Measurements from ENCODE around the gene ZBTB46.

Gene ZBTB46

GRCh38 chr20:63790572-63791168 lies 40.4 kb downstream of the ZBTB46 start:
- no peak overlapping the region for H3K4me3 ChIP-seq (ENCODE audit: low read depth, low read length)
- DNase-seq (ENCODE audit: low read depth), result no peak
- no peak for TF ChIP-seq CTCF (conservative IDR thresholded peaks at IDR 0.05; ENCODE audit: low read depth, low read length)

- no peak for DNase-seq (ENCODE audit: low read depth)
- TF ChIP-seq CTCF (conservative IDR thresholded peaks at IDR 0.05; ENCODE audit: low read depth, low read length), result no peak
- no peak overlapping the region for H3K4me3 ChIP-seq (ENCODE audit: low read depth, low read length)
Observed at GRCh38 chr20:63789836-63790571, 41.1 kb downstream of the ZBTB46 start.

DNA sequence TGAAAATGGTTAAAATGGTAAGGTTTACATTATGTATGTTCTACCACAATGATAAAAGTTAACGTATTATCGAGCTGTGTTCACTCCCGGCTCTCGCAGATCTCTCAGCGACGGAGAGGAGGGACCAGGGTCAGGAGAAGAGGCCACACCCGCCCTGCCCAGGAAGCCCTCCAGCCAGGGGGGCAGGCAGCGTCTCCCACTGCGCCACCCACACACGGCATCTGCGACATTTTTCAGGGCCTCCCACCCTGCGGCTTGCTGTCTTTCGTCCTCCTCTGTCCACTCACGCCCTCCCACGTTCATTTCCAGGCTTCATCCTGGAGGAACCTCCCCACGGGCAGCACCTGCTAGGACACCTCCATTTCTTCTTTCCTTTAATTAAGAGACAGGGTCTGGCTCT lies 43.3 kb downstream of the ZBTB46 start:
- no peak for DNase-seq (ENCODE audit: low read depth)
- no peak for TF ChIP-seq CTCF (conservative IDR thresholded peaks at IDR 0.05; ENCODE audit: low read depth, low read length)

GRCh38 chr20:63787302-63787701 lies 43.8 kb downstream of the ZBTB46 start:
- no peak overlapping the region for H3K4me3 ChIP-seq (ENCODE audit: low read depth, low read length)
- DNase-seq (ENCODE audit: low read depth), result no peak
- TF ChIP-seq CTCF (conservative IDR thresholded peaks at IDR 0.05; ENCODE audit: low read depth, low read length), result no peak

More for the DNA sequence above, 43.3 kb downstream of the ZBTB46 start:
- no peak overlapping the region for H3K4me3 ChIP-seq (ENCODE audit: low read depth, low read length)

DNA sequence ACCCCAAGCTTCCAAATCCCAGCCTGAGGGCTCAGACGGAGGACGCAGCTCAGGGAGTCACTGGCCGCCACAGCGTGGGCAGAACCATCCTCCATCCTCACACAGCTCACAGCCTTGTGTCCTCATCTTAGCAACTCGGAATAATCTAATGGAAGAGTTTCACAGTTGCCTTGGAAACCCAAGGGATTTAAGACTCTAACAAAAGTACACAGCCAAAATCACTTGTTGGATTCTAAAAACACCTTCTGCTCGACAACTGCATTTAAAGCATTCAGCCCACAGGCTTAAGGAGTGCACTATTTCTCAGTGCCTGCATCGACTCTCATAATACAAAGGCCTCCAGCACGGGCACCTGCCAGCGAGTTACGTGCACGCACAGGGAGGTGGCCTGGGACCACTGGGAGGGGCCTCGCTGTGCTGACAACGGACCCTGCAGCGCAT lies 45.4 kb downstream of the ZBTB46 start:
- no peak for DNase-seq (ENCODE audit: low read depth)
- no peak for TF ChIP-seq CTCF (conservative IDR thresholded peaks at IDR 0.05; ENCODE audit: low read depth, low read length)
- H3K4me3 ChIP-seq (ENCODE audit: low read depth, low read length), result no peak overlapping the region

DNA sequence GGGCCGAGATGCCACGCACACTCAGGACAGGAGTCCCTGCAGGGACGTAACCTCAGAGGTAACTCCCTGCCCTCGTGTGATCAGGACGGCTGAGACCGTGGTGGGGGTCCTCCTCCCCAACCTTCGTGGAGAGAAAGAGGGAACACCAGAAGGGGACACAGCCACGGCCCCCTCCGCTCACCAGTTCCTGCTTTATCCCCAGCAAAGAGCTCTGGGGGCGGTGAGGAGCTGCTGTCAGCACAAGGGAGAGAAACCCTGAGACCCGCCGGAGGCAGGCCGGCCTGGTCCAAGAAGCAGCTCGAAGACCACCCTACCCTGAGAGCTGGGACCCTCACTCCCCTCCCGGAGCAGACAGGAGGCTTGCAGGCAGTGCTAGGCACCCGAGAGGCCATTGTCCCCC lies 47.1 kb downstream of the ZBTB46 start:
- DNase-seq (ENCODE audit: low read depth), result no peak
- TF ChIP-seq CTCF (conservative IDR thresholded peaks at IDR 0.05; ENCODE audit: low read depth, low read length), result no peak
- H3K4me3 ChIP-seq (ENCODE audit: low read depth, low read length), result no peak overlapping the region

DNA sequence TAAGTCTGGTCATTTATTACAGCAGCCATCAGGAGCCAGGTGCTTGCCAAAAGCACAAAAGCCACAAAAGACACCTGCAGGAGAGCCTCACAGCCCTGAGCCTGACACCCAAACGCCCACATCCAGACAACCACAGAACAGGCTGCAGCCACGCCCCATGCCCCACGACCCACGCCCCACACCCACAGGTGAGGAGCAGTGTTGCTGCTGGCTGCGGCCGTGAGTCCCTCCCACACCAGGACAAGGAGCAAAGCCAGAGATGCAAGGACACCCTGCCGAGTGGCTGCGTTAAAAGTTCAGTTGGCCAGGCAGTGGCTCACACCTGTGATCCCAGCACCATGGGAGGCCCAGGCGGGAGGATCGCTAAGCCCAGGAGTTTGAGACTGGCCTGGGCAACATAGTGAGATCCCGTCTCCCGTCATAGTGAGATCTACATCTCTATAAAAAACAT lies 48.5 kb downstream of the ZBTB46 start:
- H3K4me3 ChIP-seq (ENCODE audit: low read depth, low read length), result no peak overlapping the region
- no peak for TF ChIP-seq CTCF (conservative IDR thresholded peaks at IDR 0.05; ENCODE audit: low read depth, low read length)
- no peak for DNase-seq (ENCODE audit: low read depth)

Measured in choroid plexus epithelial cell (primary cell).